ENCODE data around the gene EPRS1.
"Not testable (repeated sequence)": the region's sequence is repeated elsewhere in the genome, so short reads cannot be mapped to it uniquely, and the experiment has no call there.

EPRS1 gene

GRCh38 chr1:220037810-220038209, 8.5 kb downstream of the EPRS1 start:
- not testable (repeated sequence) for DNase-seq

- DNase-seq: no peak
Observed at GRCh38 chr1:220032911-220033310, 13.4 kb downstream of the EPRS1 start.

- no peak for DNase-seq
Observed at GRCh38 chr1:220031287-220031686, 15.0 kb downstream of the EPRS1 start.

GRCh38 chr1:220028346-220028895, 17.9 kb downstream of the EPRS1 start:
- DNase-seq: no peak

- DNase-seq: no peak
Observed at GRCh38 chr1:220019071-220019470, 27.2 kb downstream of the EPRS1 start.

GRCh38 chr1:220013497-220013896, 32.8 kb downstream of the EPRS1 start:
- DNase-seq: no peak

- DNase-seq: no peak
Observed at GRCh38 chr1:220012259-220012658, 34.0 kb downstream of the EPRS1 start.

GRCh38 chr1:220011620-220012019, 34.7 kb downstream of the EPRS1 start:
- no peak for DNase-seq

- DNase-seq: no peak
Observed at GRCh38 chr1:220007438-220007837, 38.9 kb downstream of the EPRS1 start.

- DNase-seq: no peak
Observed at GRCh38 chr1:220005489-220005888, 40.8 kb downstream of the EPRS1 start.

- no peak for DNase-seq
Observed at GRCh38 chr1:220003610-220004299, 42.5 kb downstream of the EPRS1 start.

- no peak for DNase-seq
Observed at GRCh38 chr1:220003015-220003414, 43.3 kb downstream of the EPRS1 start.

- no peak for DNase-seq
Observed at GRCh38 chr1:220001095-220001501, 45.2 kb downstream of the EPRS1 start.

- DNase-seq: no peak
Observed at GRCh38 chr1:219999821-220000220, 46.5 kb downstream of the EPRS1 start.

All from stimulated activated CD4-positive, alpha-beta T cell treated with anti-CD3 and anti-CD28 coated beads, Interleukin-1b, Interleukin-23, amount 100 ng/mL, for 48 hours (primary cell).